ENCODE results near the gene GPR132.

The GPR132 gene

DNA sequence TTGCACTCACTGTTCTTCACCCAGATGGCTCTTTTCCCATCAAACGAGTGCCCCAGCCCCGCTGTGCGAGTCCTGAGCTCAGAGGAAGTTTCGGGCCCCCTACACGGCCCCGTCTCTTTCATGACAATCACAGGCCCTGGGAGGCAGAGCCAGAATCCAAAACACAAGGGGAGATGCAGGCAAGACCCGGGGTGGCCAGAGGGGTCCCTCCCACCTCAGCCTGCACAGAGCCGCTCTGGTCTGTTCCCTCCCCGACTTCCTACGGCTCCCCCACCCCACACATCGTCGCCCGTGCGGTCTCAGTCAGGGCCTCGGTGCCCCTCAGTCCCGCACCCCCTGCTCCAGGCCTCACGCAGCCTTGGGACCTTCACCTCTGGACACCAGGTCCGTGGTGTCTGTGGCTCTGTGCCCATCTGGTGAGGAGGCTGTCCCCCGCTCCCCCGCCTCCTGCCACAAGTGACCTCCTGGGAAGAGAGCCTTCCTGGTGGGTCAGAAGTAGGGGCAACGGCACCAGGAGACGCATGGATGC is 8.9 kb downstream of the GPR132 start:
- TF ChIP-seq ZNF274 (IDR thresholded peaks at IDR 0.05; ENCODE audit: low read depth, low read length) = no peak
- no peak overlapping the region for H3K4me3 ChIP-seq (ENCODE audit: low read length)

GRCh38 chr14:105055736-105056302 is 9.4 kb downstream of the GPR132 start:
- TF ChIP-seq ZNF274 (IDR thresholded peaks at IDR 0.05; ENCODE audit: low read depth, low read length) = no peak
- H3K4me3 ChIP-seq (ENCODE audit: low read length) = no peak overlapping the region

GRCh38 chr14:105055334-105055733 is 9.9 kb downstream of the GPR132 start:
- no peak for TF ChIP-seq ZNF274 (IDR thresholded peaks at IDR 0.05; ENCODE audit: low read depth, low read length)
- H3K4me3 ChIP-seq (ENCODE audit: low read length) = no peak overlapping the region

- TF ChIP-seq ZNF274 (IDR thresholded peaks at IDR 0.05; ENCODE audit: low read depth, low read length) = no peak
- H3K4me3 ChIP-seq (ENCODE audit: low read length) = no peak overlapping the region
Observed at GRCh38 chr14:105053996-105054395, 11.2 kb downstream of the GPR132 start.

- TF ChIP-seq ZNF274 (IDR thresholded peaks at IDR 0.05; ENCODE audit: low read depth, low read length) = no peak
- H3K4me3 ChIP-seq (ENCODE audit: low read length) = no peak overlapping the region
Observed at GRCh38 chr14:105053421-105053820, 11.8 kb downstream of the GPR132 start.

DNA sequence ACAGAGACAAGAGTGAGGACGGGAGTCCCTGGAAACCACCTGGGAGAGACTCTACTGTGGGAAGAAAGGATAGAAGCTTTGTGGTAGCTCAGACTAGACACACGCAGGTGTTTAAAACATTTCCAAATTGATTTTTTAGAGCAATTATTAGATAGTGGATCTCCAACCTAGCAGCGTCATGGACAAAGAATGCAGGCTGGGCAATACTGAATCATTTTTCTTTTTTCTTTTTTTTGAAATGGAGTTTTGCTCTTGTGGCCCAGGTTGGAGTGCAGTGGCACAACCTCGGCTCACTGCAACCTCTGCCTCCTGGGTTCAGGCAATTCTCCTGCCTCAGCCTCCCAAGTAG is 13.1 kb downstream of the GPR132 start:
- no peak for TF ChIP-seq ZNF274 (IDR thresholded peaks at IDR 0.05; ENCODE audit: low read depth, low read length)

DNA sequence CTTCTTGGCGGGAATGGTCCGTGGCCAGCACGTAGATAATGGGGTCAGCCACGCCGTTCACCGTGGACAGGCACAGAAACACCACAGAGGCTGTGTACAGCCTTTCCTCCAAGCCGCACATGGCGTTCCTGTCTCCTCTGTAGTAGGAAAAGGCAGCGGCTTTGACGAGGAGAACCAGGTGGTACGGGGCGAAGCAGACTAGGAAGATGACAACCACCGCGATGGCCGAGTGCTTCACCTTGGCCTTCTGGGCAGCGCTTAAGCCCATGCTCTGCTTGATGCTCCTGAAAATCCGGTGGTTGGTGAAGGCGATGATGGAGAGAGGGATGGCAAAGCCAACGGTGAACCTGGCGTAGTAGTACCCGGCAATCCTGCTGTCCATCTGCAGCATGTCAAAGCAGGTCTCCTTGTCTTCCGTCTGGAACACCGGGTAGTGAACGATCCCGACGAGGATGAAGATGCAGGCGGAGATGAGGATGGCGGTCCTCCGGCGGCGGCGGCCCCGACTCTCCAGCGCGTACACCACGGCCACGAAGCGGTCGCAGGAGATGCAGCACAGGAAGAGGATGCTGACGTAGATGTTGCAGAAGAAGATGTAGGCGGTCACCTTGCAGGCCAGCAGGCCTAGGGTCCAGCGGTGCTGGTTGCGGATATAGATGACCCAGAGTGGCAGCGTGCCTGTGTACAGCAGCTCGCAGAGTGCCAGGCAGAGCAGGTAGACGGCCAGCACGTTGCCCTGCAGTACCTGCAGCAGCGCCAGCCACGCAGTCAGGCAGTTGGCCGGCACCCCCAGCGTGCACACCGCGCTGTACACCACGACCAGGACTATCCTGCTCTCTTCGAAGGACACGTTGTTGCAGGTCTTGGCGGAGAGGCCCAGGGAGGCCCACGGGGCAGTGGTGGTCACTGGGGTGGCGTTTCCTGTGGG is 13.8 kb downstream of the GPR132 start:
- TF ChIP-seq ZNF274 (IDR thresholded peaks at IDR 0.05; ENCODE audit: low read depth, low read length) = no peak
- no peak overlapping the region for H3K4me3 ChIP-seq (ENCODE audit: low read length)

More for the DNA sequence above, 13.1 kb downstream of the GPR132 start:
- no peak overlapping the region for H3K4me3 ChIP-seq (ENCODE audit: low read length)

GRCh38 chr14:105050551-105050897 is 14.7 kb downstream of the GPR132 start:
- TF ChIP-seq ZNF274 (IDR thresholded peaks at IDR 0.05; ENCODE audit: low read depth, low read length) = no peak
- H3K4me3 ChIP-seq (ENCODE audit: low read length) = no peak overlapping the region

GRCh38 chr14:105049753-105050550 is 15.3 kb downstream of the GPR132 start:
- TF ChIP-seq ZNF274 (IDR thresholded peaks at IDR 0.05; ENCODE audit: low read depth, low read length) = no peak
- no peak overlapping the region for H3K4me3 ChIP-seq (ENCODE audit: low read length)

DNA sequence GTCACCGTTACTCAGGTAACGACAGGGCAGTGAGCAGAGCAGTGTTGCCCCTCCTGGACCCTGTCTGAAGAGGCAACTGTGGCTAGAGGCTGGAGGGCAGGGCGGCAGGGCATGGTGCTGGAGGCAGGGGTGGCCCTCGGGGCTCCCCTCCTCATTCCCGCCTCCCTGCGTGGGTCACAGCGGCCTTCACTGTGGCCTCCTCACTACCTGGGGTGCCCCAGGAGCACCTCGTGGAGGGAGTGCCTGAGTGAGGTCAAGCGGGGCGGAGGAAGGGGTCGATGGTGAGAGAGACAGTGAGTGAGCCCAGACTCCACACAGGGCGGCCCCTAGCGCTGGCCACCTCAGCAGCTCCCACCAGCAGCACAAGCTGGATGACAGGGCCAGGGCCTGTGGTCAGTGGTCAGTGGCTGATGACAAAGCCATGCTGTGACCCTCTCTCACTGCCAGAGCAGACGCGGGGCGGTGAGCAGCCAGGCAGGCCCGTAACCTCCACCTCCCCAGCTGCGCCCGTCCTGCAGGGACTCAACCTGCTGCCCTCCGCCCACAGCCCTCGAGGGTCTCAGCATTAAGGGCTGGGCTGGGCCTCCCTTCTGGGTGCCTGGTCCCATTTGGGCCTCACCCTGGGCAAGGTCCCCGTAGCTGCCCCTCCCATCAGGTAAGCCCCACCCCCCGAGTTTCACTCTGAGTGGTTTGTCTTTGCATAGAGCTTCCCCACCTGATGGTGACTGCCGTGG is 17.8 kb downstream of the GPR132 start:
- no peak for TF ChIP-seq ZNF274 (IDR thresholded peaks at IDR 0.05; ENCODE audit: low read depth, low read length)
- no peak overlapping the region for H3K4me3 ChIP-seq (ENCODE audit: low read length)

GRCh38 chr14:105046891-105047282 is 18.3 kb downstream of the GPR132 start:
- no peak for TF ChIP-seq ZNF274 (IDR thresholded peaks at IDR 0.05; ENCODE audit: low read depth, low read length)
- no peak overlapping the region for H3K4me3 ChIP-seq (ENCODE audit: low read length)

DNA sequence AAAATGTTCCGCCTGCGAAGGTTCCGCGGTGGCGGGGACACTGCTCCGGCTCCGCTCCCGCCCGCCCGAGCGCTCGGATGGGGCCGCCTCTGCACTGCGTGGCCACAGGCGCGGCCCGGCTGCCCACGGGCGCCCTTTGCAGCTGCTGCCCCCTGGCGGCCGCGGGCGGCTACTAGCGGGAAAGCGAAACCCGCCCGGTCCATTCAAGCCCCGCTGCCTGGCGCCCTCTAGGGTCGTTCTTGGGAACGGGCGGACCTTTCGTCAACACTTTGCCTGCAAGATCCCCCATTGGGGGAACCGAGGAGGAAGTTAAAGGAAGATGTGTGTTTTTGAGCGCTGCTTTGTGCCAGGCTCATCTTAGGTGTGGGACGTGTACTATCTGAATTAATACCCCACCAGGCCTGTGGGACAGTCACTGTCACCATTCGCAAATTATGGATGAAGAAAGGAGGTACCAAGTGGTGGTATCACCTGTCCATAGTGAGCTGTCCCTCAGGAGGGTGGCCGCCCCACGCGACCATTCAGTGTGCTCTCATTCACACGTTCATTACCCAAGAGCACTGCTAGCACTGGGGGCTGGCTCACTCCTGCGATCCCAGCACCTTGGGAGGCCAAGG is 19.4 kb downstream of the GPR132 start:
- TF ChIP-seq ZNF274 (IDR thresholded peaks at IDR 0.05; ENCODE audit: low read depth, low read length) = no peak
- no peak overlapping the region for H3K4me3 ChIP-seq (ENCODE audit: low read length)

- no peak overlapping the region for H3K4me3 ChIP-seq (ENCODE audit: low read length)
- TF ChIP-seq ZNF274 (IDR thresholded peaks at IDR 0.05; ENCODE audit: low read depth, low read length) = no peak
Observed at GRCh38 chr14:105043641-105044040, 21.6 kb downstream of the GPR132 start.
